MCF 10A (cell line): ENCODE data around the gene LGI4. TPM values are rescaled to one million over a fixed set of nuclear protein-coding genes. Genes with fewer than 3 reads are reported as not detected.

Source experiments
- BruUV-seq: library from RNA; stranded (reverse); fragments of 400-500 nt; replicated peaks from 2 replicates; lab custom pipeline; 2021; lab: Mats Ljungman, UMichigan
- CTCF ChIA-PET: fragments of 300-600 bp; sonication (Branson Sonifier 250); formaldehyde crosslinking; extraction: SDS; loops from one replicate; lab custom pipeline; 2021; ENCODE audit warnings: antibody characterized with exemption, inconsistent platforms; lab: Yijun Ruan, JAX
- POLR2A ChIA-PET: fragments of 300-600, 350-650 bp; sonication (Branson Sonifier 250); formaldehyde crosslinking; extraction: SDS; loops from one replicate; lab custom pipeline; 2020; ENCODE audit warnings: antibody characterized with exemption, inconsistent platforms; lab: Yijun Ruan, JAX
- DNase-seq: peaks from one replicate; pipeline ENCODE4 v3.0.0-alpha.2; 2018; ENCODE audit not compliant: unreplicated experiment
- H3K27ac Mint-ChIP-seq: one replicate; pipeline ENCODE4 v1.8.0; 2022; ENCODE audit warnings: mild to moderate bottlenecking, low read depth, mixed read lengths; ENCODE audit not compliant: unreplicated experiment
- H3K27me3 Mint-ChIP-seq: one replicate; pipeline ENCODE4 v1.8.0; 2022; ENCODE audit warnings: mixed read lengths; ENCODE audit not compliant: insufficient read depth, unreplicated experiment
- H3K36me3 Mint-ChIP-seq: one replicate; pipeline ENCODE4 v1.8.0; 2022; ENCODE audit warnings: mild to moderate bottlenecking, moderate library complexity, mixed read lengths; ENCODE audit not compliant: insufficient read depth, unreplicated experiment
- H3K4me1 Mint-ChIP-seq: one replicate; pipeline ENCODE4 v1.8.0; 2022; ENCODE audit warnings: mixed read lengths; ENCODE audit not compliant: insufficient read depth, unreplicated experiment
- H3K4me3 Mint-ChIP-seq: one replicate; pipeline ENCODE4 v1.8.0; 2022; ENCODE audit warnings: mild to moderate bottlenecking, moderate library complexity, mixed read lengths; ENCODE audit not compliant: unreplicated experiment
- H3K9me3 Mint-ChIP-seq: one replicate; pipeline ENCODE4 v1.8.0; 2022; ENCODE audit warnings: mixed read lengths; ENCODE audit not compliant: unreplicated experiment
- intact Hi-C: fragments of 100-400 bp; cut with micrococcal nuclease; formaldehyde crosslinking; loops from 2 replicates; pipeline ENCODE4 v1.14.1; 2022
- total RNA-seq: library from RNA; stranded (reverse); gene quantifications from 2 replicates; pipeline ENCODE4 v1.2.3, GENCODE V29; 2022
- TF ChIP-seq, protein P1 (sequence below): fragments of 200-600 bp; IDR thresholded peaks from one replicate; pipeline ENCODE4 v1.8.0; 2022; ENCODE audit warnings: antibody characterized with exemption, mild to moderate bottlenecking; ENCODE audit not compliant: unreplicated experiment

Gene LGI4
- total RNA-seq, 1 experiment from 2014 or later = not detected

DNA sequence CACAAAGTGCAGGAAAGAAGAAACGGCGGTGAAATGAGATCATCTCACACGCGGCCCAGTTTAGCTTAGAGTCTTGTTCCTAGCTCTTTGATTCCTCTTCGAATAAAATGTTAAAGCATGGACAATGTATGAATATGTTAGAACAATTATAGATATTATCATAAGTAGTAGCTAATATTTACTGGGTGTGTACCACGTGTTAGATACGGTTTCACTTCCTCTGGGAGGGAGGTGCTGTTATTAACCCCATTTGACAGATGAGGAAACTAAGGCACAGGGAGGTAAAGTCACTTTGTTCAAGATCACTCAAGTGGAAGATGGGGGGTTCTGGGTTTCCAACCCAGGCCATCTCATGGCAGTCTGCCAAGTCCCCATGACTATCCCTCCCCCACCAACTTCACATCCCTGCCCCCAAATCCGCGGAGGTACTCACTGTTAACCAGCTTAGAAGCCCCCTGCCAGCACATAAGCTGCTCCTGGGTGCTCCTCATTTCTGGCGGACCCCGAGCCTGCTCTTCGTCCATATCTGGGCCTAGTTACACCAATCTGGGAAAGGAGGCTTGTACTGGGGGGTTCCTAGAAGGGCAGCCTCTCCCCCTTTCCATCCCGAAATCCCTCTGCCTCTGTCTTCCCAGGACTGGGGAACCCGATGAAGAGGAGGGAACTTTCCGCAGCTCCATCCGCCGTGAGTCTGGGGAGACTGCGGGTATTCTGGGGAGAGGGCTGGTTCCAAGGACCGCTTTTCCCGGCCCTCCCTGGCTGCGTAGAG lies 7.2 kb upstream of the LGI4 start:
- no peaks in the 10 kb centered on the region for H3K36me3 Mint-ChIP-seq
- intact Hi-C loops = loop anchor here (1.0 to 10.0 kb wide), 4 partner anchors 75 to 323 kb away; no protein-coding TSS in a partner anchor
- peaks cover 19% of the 10 kb centered on the region for H3K27me3 Mint-ChIP-seq
- no peaks in the 10 kb centered on the region for H3K9me3 Mint-ChIP-seq
- H3K4me3 Mint-ChIP-seq = no peak overlapping the region
- TF ChIP-seq, protein P1, sequence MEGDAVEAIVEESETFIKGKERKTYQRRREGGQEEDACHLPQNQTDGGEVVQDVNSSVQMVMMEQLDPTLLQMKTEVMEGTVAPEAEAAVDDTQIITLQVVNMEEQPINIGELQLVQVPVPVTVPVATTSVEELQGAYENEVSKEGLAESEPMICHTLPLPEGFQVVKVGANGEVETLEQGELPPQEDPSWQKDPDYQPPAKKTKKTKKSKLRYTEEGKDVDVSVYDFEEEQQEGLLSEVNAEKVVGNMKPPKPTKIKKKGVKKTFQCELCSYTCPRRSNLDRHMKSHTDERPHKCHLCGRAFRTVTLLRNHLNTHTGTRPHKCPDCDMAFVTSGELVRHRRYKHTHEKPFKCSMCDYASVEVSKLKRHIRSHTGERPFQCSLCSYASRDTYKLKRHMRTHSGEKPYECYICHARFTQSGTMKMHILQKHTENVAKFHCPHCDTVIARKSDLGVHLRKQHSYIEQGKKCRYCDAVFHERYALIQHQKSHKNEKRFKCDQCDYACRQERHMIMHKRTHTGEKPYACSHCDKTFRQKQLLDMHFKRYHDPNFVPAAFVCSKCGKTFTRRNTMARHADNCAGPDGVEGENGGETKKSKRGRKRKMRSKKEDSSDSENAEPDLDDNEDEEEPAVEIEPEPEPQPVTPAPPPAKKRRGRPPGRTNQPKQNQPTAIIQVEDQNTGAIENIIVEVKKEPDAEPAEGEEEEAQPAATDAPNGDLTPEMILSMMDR = no peak
- CTCF ChIA-PET = interaction anchor here (0.5 to 2.2 kb wide), 26 partner anchors 9 to 831 kb away, joined by 3 to 24 read pairs (median 3); partner anchors contain the start of gene FXYD5
- peaks cover 15% of the 10 kb centered on the region for H3K4me1 Mint-ChIP-seq
- POLR2A ChIA-PET = interaction anchor here (0.5 to 1.3 kb wide), 7 partner anchors 11 to 124 kb away, joined by 3 to 5 read pairs (median 3); partner anchors contain the start of gene FXYD3
- no TSS peak for BruUV-seq
- H3K27ac Mint-ChIP-seq = no peak overlapping the region
- DNase-seq = no peak

DNA sequence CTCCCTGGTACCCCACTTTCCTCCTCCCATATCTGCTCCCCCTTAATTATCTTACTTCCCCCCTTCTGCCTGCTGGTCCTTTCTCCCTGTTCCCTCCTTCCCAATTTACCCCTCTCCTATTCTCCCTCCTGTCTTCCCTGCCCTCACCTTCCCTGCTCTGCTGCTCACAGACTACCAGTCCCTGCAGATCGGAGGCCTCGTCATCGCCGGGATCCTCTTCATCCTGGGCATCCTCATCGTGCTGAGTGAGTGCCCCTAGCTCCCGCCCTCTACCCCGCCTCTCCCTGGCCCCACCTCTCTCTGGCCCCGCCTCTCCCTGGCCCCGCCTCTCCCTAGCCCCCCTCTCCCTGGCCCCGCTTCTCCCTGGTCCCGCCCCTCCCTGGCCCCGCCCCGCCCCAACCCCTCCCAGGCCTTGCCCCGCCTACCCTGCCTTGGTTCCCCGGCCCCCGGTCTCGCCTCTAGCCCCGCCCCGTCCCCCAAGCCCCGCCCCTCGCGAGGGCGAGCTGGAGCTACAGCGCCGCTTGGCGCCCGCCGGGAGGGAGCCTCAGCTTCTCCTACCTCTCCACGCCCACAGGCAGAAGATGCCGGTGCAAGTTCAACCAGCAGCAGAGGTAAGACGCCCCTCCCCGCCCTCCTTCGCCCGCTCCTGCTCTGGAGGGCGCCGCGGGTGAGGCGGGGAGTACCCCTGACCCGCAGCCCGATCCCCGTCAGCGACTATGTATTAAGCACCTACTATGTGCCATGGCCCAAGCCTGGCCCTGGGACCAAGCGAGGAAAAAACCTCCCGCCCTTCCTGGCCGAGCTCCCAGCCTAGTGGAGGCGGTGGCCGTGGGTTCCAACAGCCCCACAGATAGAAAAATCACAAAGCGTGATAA lies 6.3 kb upstream of the LGI4 start:
- TF ChIP-seq, protein P1 = peak; percentile 57
- H3K4me1 Mint-ChIP-seq = peaks cover 15% of the 10 kb centered on the region
- no peaks in the 10 kb centered on the region for H3K36me3 Mint-ChIP-seq
- intact Hi-C loops = loop anchor here (1.0 to 10.0 kb wide), 4 partner anchors 74 to 324 kb away; no protein-coding TSS in a partner anchor
- peak; percentile 93 for DNase-seq
- no peak overlapping the region for H3K4me3 Mint-ChIP-seq
- no peak overlapping the region for H3K27ac Mint-ChIP-seq
- no peaks in the 10 kb centered on the region for H3K9me3 Mint-ChIP-seq
- ChIA-PET POLR2A (interaction anchor here (0.6 to 1.3 kb wide), 6 partner anchors 18 to 125 kb away, joined by 3 to 4 read pairs (median 4); no protein-coding TSS in a partner anchor), CTCF (interaction anchor here (0.5 to 2.2 kb wide), 19 partner anchors 10 to 165 kb away, joined by 3 to 24 read pairs (median 5); partner anchors contain the start of gene FXYD5)
- no TSS peak for BruUV-seq
- peaks cover 19% of the 10 kb centered on the region for H3K27me3 Mint-ChIP-seq

DNA sequence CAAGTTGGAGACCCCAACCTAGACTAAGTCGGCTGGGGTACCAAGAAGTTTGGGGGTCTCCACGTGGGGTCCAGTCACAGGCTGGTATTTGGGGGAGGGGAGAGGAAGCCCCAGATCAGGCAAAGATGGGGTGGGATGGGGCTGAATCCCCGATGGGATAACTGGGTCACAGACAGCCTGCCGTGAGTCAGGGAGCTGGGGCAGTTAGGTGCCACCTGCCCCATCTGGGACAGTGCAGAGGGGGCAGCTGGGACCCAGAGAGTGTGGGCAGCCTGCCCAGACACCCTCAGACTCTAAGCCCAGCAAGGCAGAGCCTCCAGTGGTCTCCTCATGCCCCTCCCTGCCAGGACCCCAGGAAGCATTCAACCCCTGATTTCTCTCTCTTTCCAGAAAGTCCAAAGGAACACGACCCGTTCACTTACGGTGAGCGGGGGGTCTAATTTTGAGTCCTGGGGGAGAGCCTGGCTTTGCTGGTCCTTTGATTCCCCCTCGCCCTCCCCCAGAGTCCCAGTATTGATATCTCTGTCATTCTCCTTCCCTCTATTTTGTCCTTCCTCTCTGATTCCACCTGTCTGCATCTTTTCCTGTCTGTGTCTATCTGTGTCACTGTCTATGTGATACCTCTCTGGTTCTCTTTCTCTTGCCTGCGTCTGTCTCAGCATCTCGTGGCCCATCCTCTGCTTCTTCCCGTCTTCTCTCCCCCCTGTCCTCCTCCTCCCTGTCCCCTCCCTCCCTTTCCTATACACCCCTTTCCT lies 5.5 kb upstream of the LGI4 start:
- POLR2A ChIA-PET = interaction anchor here (0.8 to 1.3 kb wide), 2 partner anchors 19 to 107 kb away, joined by 3 to 4 read pairs; no protein-coding TSS in a partner anchor
- Mint-ChIP-seq H3K27me3 (peaks cover 19% of the 10 kb centered on the region), H3K36me3 (no peaks in the 10 kb centered on the region), H3K27ac (no peak overlapping the region), H3K4me1 (peaks cover 15% of the 10 kb centered on the region), H3K4me3 (no peak overlapping the region), H3K9me3 (no peaks in the 10 kb centered on the region)
- no TSS peak for BruUV-seq
- no peak for DNase-seq
- TF ChIP-seq, protein P1 = no peak
- intact Hi-C loops = loop anchor here (10.0 kb wide), 1 partner anchor 324 kb away; no protein-coding TSS in a partner anchor
- CTCF ChIA-PET = interaction anchor here (0.5 to 2.0 kb wide), 5 partner anchors 43 to 139 kb away, joined by 3 to 6 read pairs (median 4); no protein-coding TSS in a partner anchor
